OCI-LY7 (cell line): ENCODE measurements around the gene ST6GAL1.

Experiments
- CTCF ChIP-seq: fragments of 200-600 bp; sonication (generic); conservative IDR thresholded peaks from 2 replicates; pipeline ENCODE4 v1.5.1; 2014; ENCODE audit warnings: mild to moderate bottlenecking, antibody characterized with exemption, low read length, moderate library complexity, mixed read lengths
- EZH2phosphoT487 ChIP-seq: fragments of 200-600 bp; sonication (generic); IDR thresholded peaks from 2 replicates; pipeline ENCODE4 v1.6.1; 2018; ENCODE audit warnings: low read depth, borderline replicate concordance, mild to moderate bottlenecking, mixed run types, antibody characterized with exemption, low read length, moderate library complexity, mixed read lengths

GRCh38 chr3:187027531-187028278, 97.4 kb downstream of the ST6GAL1 start:
- TF ChIP-seq CTCF = no peak; the same call in 1 of the 2 replicates
- no peak for TF ChIP-seq EZH2phosphoT487
